Small intestine (tissue), 16 donors: Measurements from ENCODE around the gene LEKR1. TPM values are rescaled to one million over a fixed set of nuclear protein-coding genes. Genes with fewer than 3 reads are reported as not detected.

Source experiments
- DNase-seq, 2 donors: peaks; one replicate each; pipeline versions ENCODE4 v3.0.0 to v3.0.0-alpha.2; 2013
- FAIRE-seq: peaks from 2 replicates; lab custom pipeline; 2012; peaks lifted over from hg19 to GRCh38; lab: Jason Lieb, UNC
- H3K27ac ChIP-seq, 3 donors: one replicate each; pipeline ENCODE4 v1.5.1; 2013; ENCODE audit warnings: low read length in 2 of 3, mild to moderate bottlenecking in 2 of 3, control low read depth in 1 of 3, inconsistent platforms in 1 of 3, low read depth in 1 of 3, moderate library complexity in 1 of 3
- H3K27me3 ChIP-seq, 3 donors: one replicate each; pipeline ENCODE4 v1.6.1; 2013; ENCODE audit warnings: low read length in 3 of 3, inconsistent platforms in 1 of 3; ENCODE audit not compliant: control insufficient read depth in 3 of 3, insufficient read depth in 3 of 3
- H3K36me3 ChIP-seq, 3 donors: one replicate each; pipeline ENCODE4 v1.6.1; 2013; ENCODE audit warnings: low read length in 3 of 3, inconsistent platforms in 1 of 3, low read depth in 1 of 3, mild to moderate bottlenecking in 1 of 3, moderate library complexity in 1 of 3; ENCODE audit not compliant: control insufficient read depth in 3 of 3, insufficient read depth in 2 of 3
- H3K4me1 ChIP-seq, 3 donors: one replicate each; pipeline ENCODE4 v1.6.1; 2013; ENCODE audit warnings: low read length in 2 of 3, inconsistent platforms in 1 of 3, low read depth in 1 of 3, mild to moderate bottlenecking in 1 of 3, moderate library complexity in 1 of 3; ENCODE audit not compliant: control insufficient read depth in 3 of 3, insufficient read depth in 2 of 3
- H3K4me3 ChIP-seq, 3 donors: one replicate each; pipeline ENCODE4 v1.5.1; 2013; ENCODE audit warnings: low read length in 3 of 3, control low read depth in 1 of 3, inconsistent platforms in 1 of 3, low read depth in 1 of 3, mild to moderate bottlenecking in 1 of 3, moderate library complexity in 1 of 3
- H3K9me3 ChIP-seq, 2 donors: one replicate each; pipeline ENCODE4 v1.6.1; 2013; ENCODE audit warnings: low read depth in 1 of 2, low read length in 1 of 2; ENCODE audit not compliant: control insufficient read depth in 2 of 2, insufficient read depth in 1 of 2
- WGBS, 3 donors: extraction: QIAGEN DNeasy Blood & Tissue Kit; methylation state at CpG; one replicate each; pipeline ENCODE4 v1.1.7; 2013; 5-methylcytosine and 5-hydroxymethylcytosine counted together
- long read RNA-seq, 10 donors: transcript quantifications; one replicate each; lab custom pipeline, GENCODE V29; 2026
- polyA plus RNA-seq, 4 donors: library from polyadenylated mRNA; stranded (reverse) in 3 of 4; unstranded in 1 of 4; fragments of 200-250 nt in 3 of 4; fragments of 120-200 nt in 1 of 4; gene quantifications; one replicate each; pipeline versions ENCODE4 v1.2.1 to v1.2.3, GENCODE V29; 2013
- donor health status: healthy with polysubstance abuse.
- donor health status: control.
- donor health status: control.
- donor health status: Bipolar disorder and iron deficiency.
- donor health status: healthy.

The LEKR1 gene
- 1 to 10 TPM in 1 of 4 donors, under 1 TPM in 1, not detected in 2; 0.63 to 2.5 TPM for polyA plus RNA-seq
- long read RNA-seq, donor 1: 0 reads
- long read RNA-seq, donor 2: 0 reads
- long read RNA-seq, donor 3: 0 reads
- long read RNA-seq, donor 4: 0 reads
- long read RNA-seq, donor 5, partial matches to known transcripts: 0 of 1 reads
- long read RNA-seq, donor 5, other reads (novel, unspliced or antisense): 0 of 1 reads
- long read RNA-seq, donor 6, partial matches to known transcripts: 0 of 1 reads
- long read RNA-seq, donor 6, other reads (novel, unspliced or antisense): 0 of 1 reads
- long read RNA-seq, donor 7: 0 reads
- long read RNA-seq, donor 8: 0 reads
- long read RNA-seq, donor 9: 0 reads
- long read RNA-seq, donor 10: 0 reads

GRCh38 chr3:156826144-156826895 is at the start of gene LEKR1:
LEKR1 (plus strand) TSS chr3:156826353; CDS start chr3:156829330, 2,977 bp downstream.
- Histone ChIP-seq H3K36me3 (no peaks in the 10 kb centered on the region), H3K27ac (peak within 1 kb of the TSS; percentile 98 to 100 (median 99)), H3K9me3 (no peaks in the 10 kb centered on the region), H3K4me3 (peak within 1 kb of the TSS; percentile 66 to 79 (median 71)), H3K4me1 (peaks cover 0 to 15% (median 5%) of the 10 kb centered on the region in 3 donors), H3K27me3 (no peaks in the 10 kb centered on the region)
- DNase-seq (peak; percentile 94 to 95), FAIRE-seq (no peak)
- 0 to 1% (median 1%) methylated on average over 51 to 63 of the region's 63 CpGs for WGBS, 3 donors

- no peak for DNase-seq
- Histone ChIP-seq H3K4me1 (no peaks in the 10 kb centered on the region), H3K27ac (no peak overlapping the region), H3K27me3 (no peaks in the 10 kb centered on the region), H3K36me3 (no peaks in the 10 kb centered on the region), H3K4me3 (no peak overlapping the region), H3K9me3 (no peaks in the 10 kb centered on the region)
- FAIRE-seq: no peak
These were observed 49.3 kb upstream of the LEKR1 start for GRCh38 chr3:156776871-156777270.

- FAIRE-seq (no peak), DNase-seq (peak in 1 of 2 donors; percentile 25)
- Histone ChIP-seq H3K27ac (no peak overlapping the region), H3K4me3 (no peak overlapping the region), H3K4me1 (no peaks in the 10 kb centered on the region), H3K9me3 (no peaks in the 10 kb centered on the region), H3K27me3 (no peaks in the 10 kb centered on the region), H3K36me3 (no peaks in the 10 kb centered on the region)
- 67 to 89% (median 86%) methylated on average over 4 of the region's 4 CpGs for WGBS, 3 donors
These were observed 44.6 kb upstream of the LEKR1 start for GRCh38 chr3:156781310-156782230.

GRCh38 chr3:156782319-156782718 is 43.8 kb upstream of the LEKR1 start:
- H3K9me3 ChIP-seq: no peaks in the 10 kb centered on the region
- no peak for DNase-seq
- FAIRE-seq: no peak
- no peaks in the 10 kb centered on the region for H3K27me3 ChIP-seq
- no peaks in the 10 kb centered on the region for H3K36me3 ChIP-seq
- H3K27ac ChIP-seq: no peak overlapping the region
- 89 to 92% (median 89%) methylated on average over 5 of the region's 5 CpGs for WGBS, 3 donors
- H3K4me3 ChIP-seq: no peak overlapping the region
- no peaks in the 10 kb centered on the region for H3K4me1 ChIP-seq

- no peak for FAIRE-seq
- Histone ChIP-seq H3K27me3 (no peaks in the 10 kb centered on the region), H3K36me3 (no peaks in the 10 kb centered on the region), H3K27ac (no peak overlapping the region), H3K4me1 (no peaks in the 10 kb centered on the region), H3K4me3 (no peak overlapping the region), H3K9me3 (no peaks in the 10 kb centered on the region)
- no peak for DNase-seq
These were observed 43.2 kb upstream of the LEKR1 start for GRCh38 chr3:156782921-156783320.

GRCh38 chr3:156787001-156787400 is 39.2 kb upstream of the LEKR1 start:
- Histone ChIP-seq H3K27me3 (no peaks in the 10 kb centered on the region), H3K36me3 (no peaks in the 10 kb centered on the region), H3K4me1 (no peaks in the 10 kb centered on the region), H3K27ac (no peak overlapping the region), H3K9me3 (no peaks in the 10 kb centered on the region), H3K4me3 (no peak overlapping the region)
- no peak for FAIRE-seq
- no peak for DNase-seq

GRCh38 chr3:156787926-156788663 is 38.1 kb upstream of the LEKR1 start:
- FAIRE-seq (no peak), DNase-seq (no peak)
- Histone ChIP-seq H3K4me3 (no peak overlapping the region), H3K27ac (no peak overlapping the region), H3K4me1 (peaks cover 0 to 2% (median 0%) of the 10 kb centered on the region in 3 donors), H3K36me3 (no peaks in the 10 kb centered on the region), H3K27me3 (no peaks in the 10 kb centered on the region), H3K9me3 (no peaks in the 10 kb centered on the region)
- WGBS, 3 donors: 81 to 89% (median 86%) methylated on average over 1 of the region's 1 CpG
